Stimulated activated CD4-positive, alpha-beta T cell treated with anti-CD3 and anti-CD28 coated beads, Interleukin-4, amount 100 ng/mL, for 1 hour (primary cell): Measurements from ENCODE around the gene LHFPL3.

Source experiments
- DNase-seq: peaks from one replicate; pipeline ENCODE4 v3.0.0-alpha.2; 2020

The LHFPL3 gene

DNA sequence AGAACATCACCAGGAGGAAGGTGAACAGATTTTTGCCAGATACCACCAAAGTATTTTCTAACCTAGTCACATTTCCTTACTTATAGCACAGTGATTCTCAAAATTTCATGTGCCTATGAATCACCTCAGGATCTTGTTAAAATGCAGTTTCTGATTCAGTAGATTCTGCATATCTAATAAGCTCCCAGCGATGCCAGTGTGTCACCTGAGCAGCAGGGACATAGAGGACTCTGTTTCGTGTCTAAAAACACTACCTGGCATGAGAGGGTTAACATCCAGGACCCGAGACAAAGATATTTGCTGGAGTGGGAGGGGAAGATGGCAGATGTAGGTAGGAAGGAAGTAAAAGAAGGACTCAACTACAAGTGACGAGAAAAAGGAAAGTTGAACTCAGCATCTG, 433.5 kb downstream of the LHFPL3 start:
- DNase-seq: no peak

DNA sequence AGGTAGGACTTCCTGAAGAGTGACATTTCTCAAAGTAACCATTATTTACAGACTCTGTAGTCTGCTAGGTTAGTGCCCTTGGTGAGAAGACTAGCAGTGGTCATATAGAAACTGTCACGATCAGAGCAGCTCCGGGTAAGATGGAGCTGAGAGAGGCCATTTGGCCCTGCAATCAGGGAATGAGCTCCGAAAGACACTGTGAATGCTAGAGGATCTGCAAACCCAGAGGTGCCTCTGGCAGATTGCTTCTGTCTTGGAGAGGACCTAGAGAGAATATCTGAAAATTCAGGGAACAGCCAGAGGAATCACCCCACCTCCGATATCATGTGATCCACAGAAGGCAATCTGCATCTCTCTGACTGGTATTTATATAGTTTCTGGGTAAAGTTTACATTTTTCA, 438.7 kb downstream of the LHFPL3 start:
- no peak for DNase-seq

DNA sequence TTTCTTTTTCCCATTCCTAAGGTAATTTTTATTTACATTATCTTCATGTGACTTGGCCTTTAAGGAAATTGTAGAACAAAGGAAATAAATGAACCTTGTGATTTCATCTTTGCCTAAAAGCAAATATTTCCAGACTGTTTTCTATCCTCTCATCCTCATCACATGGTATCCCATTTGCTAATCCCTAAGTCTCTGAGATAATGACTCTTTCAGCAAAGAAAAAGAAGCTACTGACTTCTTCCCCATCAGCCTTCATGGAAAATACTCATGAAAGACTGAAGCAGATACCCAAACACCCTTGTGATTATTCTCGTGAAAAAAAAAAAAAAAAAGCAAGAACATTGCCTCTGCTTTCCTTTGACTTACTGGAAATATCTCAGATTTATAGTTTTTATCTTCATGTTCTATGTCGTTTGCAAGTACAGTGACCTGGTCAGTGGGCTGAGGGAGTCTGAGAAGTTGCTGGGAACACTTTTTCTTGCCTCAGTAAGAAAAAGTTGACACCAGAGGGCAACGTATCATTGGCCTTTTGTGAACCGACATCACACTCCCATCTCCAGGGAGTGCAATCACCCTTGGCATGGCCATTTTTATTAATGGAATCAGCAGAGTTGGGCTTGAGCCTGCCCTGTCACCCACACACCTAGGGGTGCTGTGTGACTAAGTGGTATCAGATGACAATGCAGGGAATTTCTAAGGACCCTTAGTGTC, 439.6 kb downstream of the LHFPL3 start:
- no peak for DNase-seq

DNA sequence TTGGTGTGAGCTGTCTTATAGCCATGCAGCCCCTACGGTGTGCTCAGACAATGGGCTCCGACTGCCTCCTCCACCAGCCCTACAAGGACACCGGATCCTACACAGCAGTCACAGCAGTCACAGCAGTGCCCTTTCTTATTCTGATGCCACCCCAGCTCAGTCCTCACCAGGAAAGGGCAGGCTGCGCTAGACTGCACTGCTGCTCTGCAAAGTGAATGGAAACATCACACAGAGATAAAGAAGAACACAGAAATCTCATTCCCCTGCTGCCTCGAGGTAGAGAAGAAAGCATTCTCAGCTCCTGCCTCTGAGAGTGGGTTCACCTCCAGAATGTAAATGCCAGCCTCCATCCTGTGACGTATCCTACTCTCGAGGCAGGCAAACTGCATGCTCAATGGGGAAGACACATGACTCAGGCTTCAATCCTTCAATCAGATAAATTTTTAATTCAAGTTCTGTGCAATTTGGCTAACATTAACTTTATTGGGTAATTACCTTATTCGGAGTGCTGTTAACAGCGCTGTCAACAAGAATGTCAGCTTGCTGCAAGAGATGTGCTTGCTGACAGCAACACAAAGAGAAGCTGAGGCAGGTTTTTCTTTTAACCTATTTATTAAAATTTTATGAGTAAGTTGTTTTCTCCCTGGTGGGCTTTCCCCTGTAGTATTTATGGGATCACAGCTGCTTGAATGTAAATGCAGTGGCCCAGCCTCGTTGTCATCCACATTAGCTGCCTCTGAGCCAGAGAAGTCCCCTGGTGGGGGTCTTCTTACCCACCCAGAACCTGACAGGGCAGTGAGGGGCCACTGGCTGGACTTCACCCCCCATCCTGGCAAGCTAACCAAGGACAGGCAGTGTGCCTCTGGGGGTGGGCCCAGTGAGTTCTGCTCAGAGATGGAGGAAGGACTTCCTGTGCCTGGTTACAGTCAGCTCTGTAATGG, 444.3 kb downstream of the LHFPL3 start:
- DNase-seq: no peak

DNA sequence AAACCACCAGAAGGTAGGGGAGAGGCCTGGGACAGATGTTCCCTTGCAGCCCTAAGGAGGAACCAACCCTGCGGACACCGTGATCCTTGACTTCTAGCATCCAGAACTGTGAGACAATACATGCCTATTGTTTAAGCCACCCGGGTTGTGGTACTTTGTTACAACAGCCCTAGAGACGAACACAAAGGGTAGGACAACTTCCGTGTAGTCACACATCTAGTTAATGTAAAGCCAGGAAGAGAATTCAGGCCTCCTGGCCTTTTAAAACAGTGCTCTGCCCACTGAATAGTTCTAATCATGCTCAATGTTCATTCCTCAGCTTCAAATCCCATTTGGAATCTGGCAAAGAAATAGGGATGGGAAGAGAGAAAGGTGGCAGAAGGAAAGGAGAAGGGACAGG, 445.4 kb downstream of the LHFPL3 start:
- no peak for DNase-seq

DNA sequence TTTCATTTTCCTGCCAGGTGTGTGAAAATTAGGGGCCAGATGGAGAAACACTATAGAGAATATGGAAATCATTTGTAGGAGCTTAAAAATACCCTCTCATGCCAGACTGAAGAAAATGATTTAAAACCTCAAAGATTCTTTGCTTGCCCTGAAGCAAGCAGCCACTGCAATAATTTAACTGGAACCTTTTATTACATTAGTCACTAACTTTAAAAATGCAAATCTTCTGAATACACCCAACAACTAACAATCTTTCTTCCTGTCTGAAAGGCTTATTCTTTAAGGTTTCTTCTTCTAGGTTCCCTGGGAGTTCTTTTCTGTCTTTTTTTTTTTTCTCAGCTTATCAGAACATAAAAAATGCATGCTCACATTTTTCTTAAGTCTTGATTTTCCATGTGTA, 447.1 kb downstream of the LHFPL3 start:
- no peak for DNase-seq

DNA sequence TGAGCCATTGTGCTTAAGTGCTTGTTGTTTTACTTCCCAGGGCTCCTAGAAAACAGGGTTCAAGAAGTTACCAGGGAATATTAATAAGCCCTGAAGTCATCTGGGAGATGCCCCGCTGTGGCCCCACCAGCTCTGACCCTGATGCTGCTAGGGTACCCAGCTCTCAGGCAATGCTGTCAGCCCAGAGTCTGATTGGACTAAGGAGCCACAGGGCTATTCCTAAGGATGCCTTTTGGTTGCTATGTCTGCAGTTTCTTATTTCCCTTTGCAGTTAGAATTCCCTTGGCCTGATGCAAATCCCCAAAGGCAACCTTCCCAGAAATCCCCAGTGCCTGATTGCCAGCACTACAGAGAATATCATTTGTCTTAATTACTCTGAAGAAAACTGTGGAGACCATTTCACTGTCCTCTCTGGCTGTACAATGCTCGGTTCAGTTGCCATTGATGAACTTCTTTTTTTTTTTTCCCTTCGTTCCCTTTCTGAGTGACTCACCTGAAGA, 448.9 kb downstream of the LHFPL3 start:
- no peak for DNase-seq

DNA sequence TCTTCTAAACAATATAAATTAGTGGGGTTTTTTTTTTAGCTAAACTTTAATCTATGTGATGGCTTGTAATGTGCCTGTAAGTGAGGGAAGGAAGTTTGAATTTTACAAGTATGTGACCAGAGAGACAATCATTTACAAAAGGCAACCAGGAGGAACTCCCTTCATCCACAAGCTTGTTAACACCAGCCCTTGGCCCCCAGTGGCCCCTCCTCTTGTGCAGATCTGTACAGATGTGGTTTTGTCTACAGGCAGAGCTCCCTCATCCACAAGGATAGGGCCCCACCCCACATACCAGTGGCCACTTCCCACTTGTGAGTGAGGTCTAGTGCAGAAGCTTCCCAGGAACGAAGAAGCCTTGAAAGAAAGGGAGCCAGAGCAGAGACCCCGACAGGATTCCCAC, 451.5 kb downstream of the LHFPL3 start:
- DNase-seq: no peak

DNA sequence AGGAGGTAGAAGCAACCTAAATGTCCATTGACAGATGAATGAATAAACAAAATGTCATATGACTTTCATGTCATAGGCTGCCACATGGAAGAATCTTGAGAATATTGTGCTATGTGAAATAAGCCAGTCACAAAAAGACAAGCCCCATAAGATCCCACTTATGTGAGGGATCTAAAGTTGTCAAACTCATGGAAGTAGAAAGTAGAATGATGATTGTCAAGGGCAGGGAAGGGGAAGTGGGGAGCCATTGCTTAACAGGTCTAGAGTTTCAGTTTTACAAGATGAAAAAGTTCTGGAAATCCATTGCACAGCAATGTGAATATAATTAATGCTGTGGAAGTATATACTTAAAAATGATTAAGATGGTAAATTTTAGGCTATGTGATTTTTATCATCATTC, 456.3 kb downstream of the LHFPL3 start:
- DNase-seq: no peak

DNA sequence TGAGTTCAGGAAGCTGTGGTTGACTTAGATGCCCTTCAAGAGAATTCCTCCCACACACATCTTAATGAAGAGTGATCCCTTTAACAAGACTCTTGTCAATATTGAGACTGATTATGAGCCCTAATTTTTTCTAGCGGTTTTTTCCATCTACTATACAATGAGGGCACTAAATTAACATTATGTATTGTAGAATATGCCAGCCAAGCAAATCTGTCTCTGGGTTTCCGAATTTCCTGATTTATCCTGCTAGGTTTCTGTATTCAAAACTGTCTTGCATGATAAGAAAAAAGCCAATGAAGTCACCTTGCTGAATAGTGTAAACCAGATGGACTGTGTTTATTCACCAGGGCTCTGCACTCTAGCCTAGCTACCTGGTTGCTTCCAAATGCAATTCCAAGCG, 461.4 kb downstream of the LHFPL3 start:
- DNase-seq: no peak

DNA sequence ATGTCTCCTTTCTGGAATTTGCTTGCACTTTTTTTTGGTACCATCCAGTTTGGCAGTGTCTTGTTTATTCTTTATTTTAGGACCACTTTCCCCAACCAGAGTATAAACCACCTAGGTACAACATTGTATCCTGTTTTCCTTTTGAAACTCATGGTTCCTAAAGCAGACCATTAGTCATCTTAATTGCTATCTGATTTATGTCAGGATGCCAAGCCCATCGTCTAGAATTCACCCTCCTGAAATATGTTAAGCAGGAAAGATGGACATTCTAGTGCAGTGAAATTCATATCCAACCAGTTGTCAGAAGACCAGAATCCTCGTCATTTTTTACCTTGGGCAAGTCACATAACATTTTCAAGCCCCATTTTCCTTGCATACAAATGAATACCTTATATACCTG, 462.0 kb downstream of the LHFPL3 start:
- DNase-seq: no peak

DNA sequence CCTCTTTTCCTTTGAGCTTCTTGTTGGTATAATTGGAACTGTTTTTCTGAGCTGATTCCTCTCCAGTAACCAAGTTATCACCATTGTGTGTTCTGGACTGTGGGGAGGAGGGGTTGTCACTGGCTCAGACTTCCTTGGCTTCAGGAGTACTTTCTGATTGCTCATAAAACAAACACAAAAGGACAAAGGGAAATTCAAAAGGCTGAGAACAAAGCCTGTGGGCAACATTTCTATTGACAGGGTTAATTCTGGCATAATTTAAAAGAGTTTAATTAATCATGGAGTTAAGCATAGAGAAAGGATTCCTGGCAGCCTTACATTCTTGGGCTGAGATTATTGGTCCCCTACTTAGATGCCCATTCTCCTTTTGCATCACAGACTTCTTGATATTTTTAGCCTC, 462.7 kb downstream of the LHFPL3 start:
- DNase-seq: no peak

DNA sequence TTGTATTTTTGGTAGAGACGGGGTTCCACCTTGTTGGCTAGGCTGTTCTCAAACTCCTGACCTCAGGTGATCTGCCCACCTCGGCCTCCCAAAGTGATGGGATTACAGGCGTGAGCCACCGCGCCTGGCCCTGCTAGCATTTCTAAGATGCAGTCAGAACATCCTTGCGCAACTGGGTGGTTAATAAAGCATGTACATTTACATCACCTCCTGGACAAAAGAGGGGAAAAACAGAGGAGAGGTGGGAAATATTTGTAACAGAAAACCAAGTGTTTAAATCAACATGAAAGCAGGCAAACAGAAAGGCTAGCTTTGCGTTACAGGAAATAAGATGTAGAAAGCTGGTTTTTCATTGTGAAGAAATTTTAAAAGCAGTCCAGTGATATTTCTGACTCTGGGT, 464.7 kb downstream of the LHFPL3 start:
- DNase-seq: no peak

DNA sequence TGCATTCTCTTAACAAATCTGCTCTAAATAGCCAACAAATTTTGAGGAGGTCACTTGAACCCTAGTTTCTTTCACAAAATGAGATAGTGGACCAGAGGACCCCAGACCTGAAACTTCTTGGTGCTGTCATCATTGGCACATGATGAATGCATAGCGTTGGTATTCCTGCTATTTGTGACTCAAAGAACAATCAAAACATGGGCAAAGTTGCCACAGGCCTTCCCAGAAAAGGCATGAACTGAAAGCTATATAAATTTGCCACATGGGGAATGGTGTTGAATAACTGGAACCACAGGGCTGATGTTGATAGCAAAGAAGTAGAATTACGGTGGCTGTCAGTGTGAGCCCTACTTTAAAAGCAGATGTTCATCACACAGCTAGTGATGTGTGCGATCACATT, 465.8 kb downstream of the LHFPL3 start:
- no peak for DNase-seq

DNA sequence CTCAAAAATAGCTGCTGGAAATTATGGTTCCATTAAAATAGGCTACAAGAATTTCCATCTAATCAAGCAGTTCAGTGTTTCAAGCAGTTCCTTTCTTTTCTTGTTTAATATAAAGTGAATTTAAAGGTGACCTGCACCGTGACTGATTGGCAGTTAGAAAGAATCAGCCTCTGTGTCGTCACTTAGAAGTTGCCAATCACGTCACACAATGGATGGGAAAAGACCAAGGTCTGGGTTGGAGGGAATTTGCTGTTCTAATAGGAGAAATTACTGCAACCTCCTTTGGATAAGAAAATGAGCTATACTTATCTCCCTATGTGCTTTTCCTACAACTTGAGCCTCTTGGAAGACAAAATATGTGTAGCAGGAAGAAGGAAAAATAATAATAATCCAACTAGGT, 466.2 kb downstream of the LHFPL3 start:
- no peak for DNase-seq

DNA sequence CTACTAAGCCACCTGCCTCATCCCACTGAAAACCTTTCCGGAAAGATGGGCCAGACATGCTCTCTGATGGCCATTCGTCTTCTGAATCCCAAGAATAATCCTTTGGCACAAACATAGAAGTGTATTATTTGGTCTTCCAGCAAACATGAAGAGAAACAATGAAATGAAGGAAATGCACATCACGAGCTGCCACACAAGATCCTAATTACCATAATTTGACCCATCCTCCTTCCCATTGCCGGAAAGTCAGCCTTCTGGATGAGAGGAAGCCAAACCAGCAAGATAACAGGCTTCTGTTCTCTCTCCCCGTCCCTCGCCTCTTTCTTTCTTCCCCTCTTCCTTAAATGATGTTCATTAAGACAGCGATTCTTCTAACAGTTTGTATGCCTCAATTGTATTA, 466.7 kb downstream of the LHFPL3 start:
- DNase-seq: no peak

DNA sequence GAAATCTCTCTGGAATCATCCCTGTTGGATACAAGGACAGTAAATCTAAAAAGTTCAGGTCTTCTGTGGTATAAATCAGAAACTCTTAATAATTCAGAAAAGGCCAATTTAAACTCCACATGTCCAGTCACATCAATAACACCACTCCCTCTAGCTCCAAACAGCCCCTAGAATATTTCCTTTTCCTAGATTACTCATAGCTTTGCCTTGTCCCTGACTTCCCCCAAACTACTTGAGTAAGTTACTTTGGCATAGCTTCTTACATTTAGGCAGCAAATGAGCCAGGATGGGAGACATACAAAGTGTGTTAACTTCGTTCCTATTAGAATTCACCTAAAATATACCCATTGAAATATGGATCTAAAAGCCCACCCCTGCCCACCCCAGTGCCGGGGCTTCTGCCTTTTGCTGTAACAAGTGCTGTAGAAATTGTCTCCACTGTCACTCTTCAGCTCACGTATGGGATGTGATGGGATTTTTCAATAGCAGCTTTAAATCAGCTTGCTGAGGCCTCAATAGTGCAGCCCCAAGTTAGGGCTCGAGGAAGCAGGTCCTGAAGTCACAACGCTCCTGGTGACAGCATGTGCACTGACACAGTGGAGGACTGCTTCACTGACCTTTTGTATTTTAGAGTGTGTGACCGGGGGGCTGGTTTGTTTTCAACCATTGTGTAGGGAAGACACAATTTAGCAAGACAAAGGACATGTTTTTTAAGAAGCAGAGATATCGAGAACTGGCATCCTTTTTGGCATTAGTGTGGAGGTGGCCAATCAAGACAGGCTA, 467.4 kb downstream of the LHFPL3 start:
- DNase-seq: no peak

DNA sequence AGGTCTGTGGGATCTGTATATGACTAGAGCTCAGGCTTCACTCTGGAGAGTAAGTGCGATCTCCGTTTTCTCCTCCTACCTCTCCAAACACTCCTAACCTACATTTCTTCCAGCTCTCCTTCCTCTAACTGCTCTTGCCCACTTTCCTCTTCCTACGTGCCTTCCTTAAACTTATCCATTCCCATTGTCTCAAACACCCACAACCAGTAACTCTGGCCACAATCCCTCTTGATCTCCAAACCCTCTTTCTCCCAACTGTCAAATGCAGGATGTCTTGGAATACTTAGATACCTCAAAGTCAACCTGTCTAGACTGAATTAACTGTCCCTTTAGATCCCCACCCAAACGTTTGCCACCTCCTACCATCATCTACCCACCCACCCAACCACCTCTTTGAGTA, 471.9 kb downstream of the LHFPL3 start:
- no peak for DNase-seq

DNA sequence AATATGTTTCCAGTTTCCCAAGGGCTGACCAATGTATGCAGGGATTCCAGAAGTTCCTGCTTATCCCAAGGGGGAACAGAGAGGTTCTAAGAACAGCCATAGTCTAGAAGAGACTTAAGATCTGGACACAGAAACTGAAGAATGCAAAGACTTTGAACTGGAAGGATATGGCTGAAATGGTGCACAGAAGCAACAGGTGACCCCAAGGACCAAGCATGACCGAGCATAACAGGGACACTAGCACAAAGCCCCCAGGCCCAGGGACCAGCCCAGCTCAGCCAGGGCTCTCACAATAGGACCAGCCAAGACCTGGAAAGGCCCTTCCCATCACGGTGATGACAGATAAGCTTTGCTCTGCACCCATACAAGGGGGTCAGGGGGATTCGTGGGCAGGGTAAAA, 472.6 kb downstream of the LHFPL3 start:
- no peak for DNase-seq

DNA sequence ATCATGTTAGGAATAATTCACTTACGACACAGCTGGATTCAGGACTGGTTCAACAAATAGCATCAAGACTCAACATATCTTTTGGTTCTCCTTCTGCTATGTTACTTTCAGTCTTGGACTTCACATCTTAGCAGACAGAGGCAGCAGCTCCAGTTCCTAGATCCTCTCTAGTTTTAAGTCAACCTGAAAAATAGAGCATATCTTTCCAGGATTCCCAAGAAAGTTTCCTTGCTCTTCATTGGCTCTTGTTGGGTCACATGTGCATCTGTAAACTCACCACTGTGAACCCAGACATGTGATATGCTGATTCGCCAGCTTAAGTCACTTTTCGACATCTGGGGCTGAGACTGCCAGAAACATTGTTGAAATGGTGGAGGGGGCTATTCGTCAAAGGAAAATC, 475.5 kb downstream of the LHFPL3 start:
- no peak for DNase-seq

DNA sequence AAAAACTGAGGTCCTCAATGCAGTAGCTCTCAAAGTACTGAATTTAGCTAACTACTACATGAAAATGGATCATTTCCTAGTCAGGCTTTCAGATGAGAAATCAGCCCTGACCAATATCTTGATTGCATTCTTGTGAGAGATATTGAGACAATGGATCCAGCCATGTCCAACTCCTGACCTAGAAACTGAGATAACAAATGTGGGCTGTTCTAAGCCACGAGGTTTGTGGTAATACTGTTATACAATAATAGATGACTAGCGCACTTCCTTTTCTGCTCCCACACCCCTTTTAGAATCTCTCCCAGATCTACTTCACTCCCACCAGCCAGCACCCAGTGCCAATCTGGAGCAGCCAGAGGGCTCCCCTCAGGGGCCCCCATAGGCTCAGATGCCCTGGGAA, 476.3 kb downstream of the LHFPL3 start:
- DNase-seq: no peak

DNA sequence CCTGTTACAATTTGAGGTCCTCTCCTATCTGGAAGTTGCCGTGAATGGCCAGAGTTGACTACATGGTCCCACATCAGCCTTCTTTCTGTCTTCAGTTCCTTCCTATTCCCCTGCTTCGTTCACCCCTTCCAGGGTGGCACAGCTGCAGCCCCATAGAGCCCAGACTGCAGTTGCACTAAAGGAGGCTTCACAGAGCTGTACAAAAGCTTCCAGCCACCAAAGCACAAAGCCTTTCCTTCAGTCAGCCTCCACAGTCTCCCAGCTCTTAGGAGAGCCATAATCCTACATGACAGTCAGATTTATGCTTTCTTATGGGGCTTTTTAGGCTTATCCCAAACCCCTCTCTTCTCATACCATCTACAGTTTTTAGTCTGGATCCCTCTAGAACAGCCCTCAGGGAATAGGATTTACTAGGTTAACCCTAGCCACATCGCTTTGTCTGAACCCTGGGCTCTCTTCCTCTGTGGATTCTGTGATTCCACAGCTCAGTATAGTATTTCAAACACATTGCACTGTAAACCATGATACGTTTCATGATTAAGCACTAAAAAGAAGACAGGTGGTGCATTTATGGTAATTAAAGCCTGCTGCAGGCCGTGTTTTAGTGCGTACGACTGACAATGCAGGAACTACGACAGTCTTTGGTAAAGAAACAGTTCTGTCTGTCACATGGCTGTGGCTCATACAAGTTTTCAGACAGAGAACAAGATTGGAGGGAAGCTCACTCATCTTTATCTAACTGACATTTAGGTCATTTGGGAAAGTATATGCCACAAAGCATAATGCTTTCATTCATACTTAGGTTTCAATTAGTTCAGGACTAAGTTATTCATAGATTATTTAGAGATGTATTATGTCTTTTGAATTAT, 477.3 kb downstream of the LHFPL3 start:
- no peak for DNase-seq
